ENCODE data around the gene ASS1. TPM values are rescaled to one million over a fixed set of nuclear protein-coding genes. Genes with fewer than 3 reads are reported as not detected.

The ASS1 gene
- total RNA-seq, 1 donor from 2014 or later = 117 TPM

- H3K4me3 ChIP-seq (ENCODE audit: insufficient read depth, low read depth, low read length) = no peak overlapping the region
- no peaks in the 10 kb centered on the region for H3K36me3 Mint-ChIP-seq (ENCODE audit: low read depth, unreplicated experiment)
- FAIRE-seq = no peak
Observed at GRCh38 chr9:130531670-130532069, 86.9 kb downstream of the ASS1 start.

GRCh38 chr9:130532426-130533080 lies 87.8 kb downstream of the ASS1 start:
- Mint-ChIP-seq H3K9me3 (ENCODE audit: unreplicated experiment) (no peaks in the 10 kb centered on the region), H3K27ac (ENCODE audit: unreplicated experiment) (no peak overlapping the region), H3K4me3 (ENCODE audit: unreplicated experiment) (no peak overlapping the region)

More at GRCh38 chr9:130531670-130532069, 86.9 kb downstream of the ASS1 start:
- H3K27me3 Mint-ChIP-seq (ENCODE audit: low read depth, unreplicated experiment) = peaks cover 26% of the 10 kb centered on the region
- H3K79me2 ChIP-seq (ENCODE audit: insufficient read depth, low read length) = no peaks in the 10 kb centered on the region
- H3K27ac Mint-ChIP-seq (ENCODE audit: unreplicated experiment) = no peak overlapping the region
- no peak overlapping the region for H3K9ac ChIP-seq (ENCODE audit: low read length)
- H3K9me3 ChIP-seq (ENCODE audit: insufficient read depth, low read depth, low read length) = no peaks in the 10 kb centered on the region
- no peaks in the 10 kb centered on the region for H3K9me3 Mint-ChIP-seq (ENCODE audit: unreplicated experiment)
- H3K4me3 Mint-ChIP-seq (ENCODE audit: unreplicated experiment) = no peak overlapping the region
- no peaks in the 10 kb centered on the region for H4K20me1 ChIP-seq (ENCODE audit: insufficient read depth, low read length)
- H3K27ac ChIP-seq (ENCODE audit: low read depth, low read length) = no peak overlapping the region
- no peaks in the 10 kb centered on the region for H3K4me1 ChIP-seq (ENCODE audit: insufficient read depth, low read length)
- H3K27me3 ChIP-seq (ENCODE audit: insufficient read depth, low read length) = peaks cover 26% of the 10 kb centered on the region
- TF ChIP-seq CTCF (IDR thresholded peaks at IDR 0.05; ENCODE audit: insufficient read depth, low read depth, low read length) (no peak), EZH2 (IDR thresholded peaks at IDR 0.05; ENCODE audit: insufficient read depth, low read length) (no peak)
- no peaks in the 10 kb centered on the region for H3K4me1 Mint-ChIP-seq (ENCODE audit: low read depth, unreplicated experiment)
- no peak overlapping the region for H2AFZ ChIP-seq (ENCODE audit: low read depth, low read length)
- H3K36me3 ChIP-seq (ENCODE audit: insufficient read depth, low read length) = no peaks in the 10 kb centered on the region
- H3K4me2 ChIP-seq (ENCODE audit: low read length) = no peak overlapping the region
- no peak for DNase-seq (ENCODE audit: low read depth)

More at GRCh38 chr9:130532426-130533080, 87.8 kb downstream of the ASS1 start:
- peaks cover 30% of the 10 kb centered on the region for H3K27me3 ChIP-seq (ENCODE audit: insufficient read depth, low read length)
- FAIRE-seq = no peak
- DNase-seq (ENCODE audit: low read depth) = no peak
- Mint-ChIP-seq H3K27me3 (ENCODE audit: low read depth, unreplicated experiment) (peaks cover 26% of the 10 kb centered on the region), H3K4me1 (ENCODE audit: low read depth, unreplicated experiment) (peaks cover under 1% of the 10 kb centered on the region), H3K36me3 (ENCODE audit: low read depth, unreplicated experiment) (no peaks in the 10 kb centered on the region)
- H3K9me3 ChIP-seq (ENCODE audit: insufficient read depth, low read depth, low read length) = no peaks in the 10 kb centered on the region
- H3K4me3 ChIP-seq (ENCODE audit: insufficient read depth, low read depth, low read length) = no peak overlapping the region
- H3K4me2 ChIP-seq (ENCODE audit: low read length) = no peak overlapping the region
- no peak overlapping the region for H3K9ac ChIP-seq (ENCODE audit: low read length)
- H3K27ac ChIP-seq (ENCODE audit: low read depth, low read length) = no peak overlapping the region
- H4K20me1 ChIP-seq (ENCODE audit: insufficient read depth, low read length) = no peaks in the 10 kb centered on the region
- no peaks in the 10 kb centered on the region for H3K4me1 ChIP-seq (ENCODE audit: insufficient read depth, low read length)
- TF ChIP-seq CTCF (IDR thresholded peaks at IDR 0.05; ENCODE audit: insufficient read depth, low read depth, low read length) = no peak
- no peak for TF ChIP-seq EZH2 (IDR thresholded peaks at IDR 0.05; ENCODE audit: insufficient read depth, low read length)
- H2AFZ ChIP-seq (ENCODE audit: low read depth, low read length) = no peak overlapping the region
- H3K79me2 ChIP-seq (ENCODE audit: insufficient read depth, low read length) = no peaks in the 10 kb centered on the region
- H3K36me3 ChIP-seq (ENCODE audit: insufficient read depth, low read length) = no peaks in the 10 kb centered on the region

All from astrocyte (in vitro differentiated cells and primary cell).